CD4-positive, alpha-beta T cell (primary cell): ENCODE results near the gene EPHA1. TPM values are rescaled to one million over a fixed set of nuclear protein-coding genes. Genes with fewer than 3 reads are reported as not detected.

Experiments used
- ATAC-seq: fragments of 200-7000 bp; cut with Tn5 transposase; one replicate; pipeline ENCODE4 v1.10.0; 2022; ENCODE audit warnings: mild to moderate bottlenecking; ENCODE audit not compliant: poor library complexity
- CTCF ChIA-PET: fragments of 350-600 bp; sonication (Branson Sonifier 250); formaldehyde crosslinking; loops from one replicate; lab custom pipeline; 2021; ENCODE audit warnings: antibody characterized with exemption, inconsistent platforms; lab: Charles Lee
- POLR2A ChIA-PET: fragments of 350-600 bp; sonication (Branson Sonifier 250); formaldehyde crosslinking; loops from one replicate; lab custom pipeline; 2021; ENCODE audit warnings: antibody characterized with exemption, inconsistent platforms; lab: Charles Lee
- DNase-seq, 14 experiments: peaks; one replicate each; pipeline ENCODE4 v3.0.0-alpha.2; 2013 to 2020; ENCODE audit warnings: mixed read lengths in 2 of 14
- H3K27ac ChIP-seq, 2 donors: one replicate each; pipeline versions ENCODE4 v1.5.1 to v1.7.0; 2013; ENCODE audit warnings: low read length in 2 of 2, low read depth in 1 of 2, mild to moderate bottlenecking in 1 of 2
- H3K27me3 ChIP-seq, 2 experiments: 1 replicate in 1 of 2; 2 replicates in 1 of 2; pipeline versions ENCODE4 v1.6.1 to v1.7.0; 2013; ENCODE audit warnings: low read length in 2 of 2, control low read depth in 1 of 2, mild to moderate bottlenecking in 1 of 2, moderate library complexity in 1 of 2; ENCODE audit not compliant: insufficient read depth in 2 of 2, control insufficient read depth in 1 of 2
- H3K36me3 ChIP-seq: one replicate; pipeline ENCODE4 v1.6.1; 2013; ENCODE audit warnings: low read length, control low read depth; ENCODE audit not compliant: insufficient read depth
- H3K4me1 ChIP-seq: one replicate; pipeline ENCODE4 v1.6.1; 2013; ENCODE audit warnings: low read length, control low read depth; ENCODE audit not compliant: insufficient read depth
- H3K4me3 ChIP-seq: one replicate; pipeline ENCODE4 v1.5.1; 2013; ENCODE audit warnings: mild to moderate bottlenecking, low read length, moderate library complexity
- H3K9me3 ChIP-seq, 2 experiments: 1 replicate in 1 of 2; 2 replicates in 1 of 2; pipeline versions ENCODE4 v1.6.1 to v1.7.0; 2013; ENCODE audit warnings: low read length in 2 of 2, mild to moderate bottlenecking in 2 of 2, control low read depth in 1 of 2, moderate library complexity in 1 of 2; ENCODE audit not compliant: control insufficient read depth in 1 of 2, insufficient read depth in 1 of 2
- H3K27ac Mint-ChIP-seq: one replicate; pipeline ENCODE4 v1.8.0; 2020; ENCODE audit warnings: mixed read lengths
- H3K27me3 Mint-ChIP-seq: one replicate; pipeline ENCODE4 v1.8.0; 2021; ENCODE audit warnings: mixed read lengths
- H3K36me3 Mint-ChIP-seq: one replicate; pipeline ENCODE4 v1.8.0; 2021; ENCODE audit warnings: low read depth, mixed read lengths
- H3K4me1 Mint-ChIP-seq: one replicate; pipeline ENCODE4 v1.8.0; 2021; ENCODE audit warnings: low read depth, mixed read lengths
- H3K4me3 Mint-ChIP-seq: one replicate; pipeline ENCODE4 v1.8.0; 2020; ENCODE audit warnings: mild to moderate bottlenecking, mixed read lengths
- H3K9me3 Mint-ChIP-seq: one replicate; pipeline ENCODE4 v1.8.0; 2020; ENCODE audit warnings: mixed read lengths
- intact Hi-C, 2 experiments: fragments of 100-400 bp; cut with DNase I in 1 of 2; cut with micrococcal nuclease in 1 of 2; formaldehyde crosslinking; loops; one replicate each; pipeline versions ENCODE4 v1.15.1 to v1.9.0; 2023 to 2025; cut with DNase I, micrococcal nuclease
- total RNA-seq, 174 experiments: library from RNA in 2 of 174; stranded (reverse) in 2 of 174; gene quantifications; one replicate each; pipeline ENCODE4 v1.2.3 and lab custom pipeline; 2021 to 2026
- TF ChIP-seq, protein P1 (sequence below): fragments of 200-600 bp; IDR thresholded peaks from one replicate; pipeline ENCODE4 v1.8.0; 2022; ENCODE audit warnings: antibody characterized with exemption, mild to moderate bottlenecking

EPHA1 gene
- total RNA-seq, 2 experiments from 2014 or later, result 16.0 to 19.0 TPM

DNA sequence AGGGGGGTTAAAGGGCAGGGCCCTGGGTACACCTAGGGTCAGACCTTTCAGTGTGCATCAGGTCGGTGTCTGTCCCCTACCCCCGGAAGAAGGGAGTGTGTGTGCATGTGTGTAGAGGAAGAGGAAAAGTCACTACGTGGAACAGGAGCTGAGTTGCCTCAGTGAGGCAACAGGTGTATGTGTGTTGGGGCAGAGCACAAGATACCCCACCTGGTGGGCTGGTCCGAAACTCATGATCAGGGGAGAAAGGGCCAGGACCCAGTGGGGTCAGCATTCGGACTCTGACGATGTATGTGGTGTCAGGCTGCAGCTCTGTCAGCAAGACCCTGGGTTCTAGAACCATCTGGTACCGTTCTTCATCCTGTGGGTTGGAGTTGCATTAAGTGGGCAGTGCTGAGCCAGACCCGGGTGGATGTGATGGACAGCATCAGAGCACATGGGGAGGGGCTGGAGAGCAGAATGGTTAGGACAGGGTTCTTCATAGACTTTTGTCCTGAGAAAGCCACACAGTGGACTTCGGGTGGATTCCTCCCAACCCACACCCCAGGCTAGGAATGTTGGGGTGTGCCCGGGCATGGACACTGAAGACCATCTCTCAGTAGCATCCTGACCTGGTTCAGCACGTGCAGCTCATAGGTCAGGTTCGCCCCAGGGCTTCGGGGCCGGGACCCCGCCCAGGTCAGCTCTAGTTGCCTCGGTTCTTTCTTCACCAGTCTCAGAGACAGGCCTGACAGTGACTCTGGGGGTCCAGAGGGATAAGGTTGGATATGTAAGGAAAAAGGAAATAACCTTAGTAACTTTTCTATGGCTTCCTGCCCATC, 10.7 kb downstream of the EPHA1 start:
- no peak overlapping the region for H3K27ac ChIP-seq
- Mint-ChIP-seq H3K9me3 (no peaks in the 10 kb centered on the region), H3K27ac (no peak overlapping the region), H3K4me1 (peaks cover 22% of the 10 kb centered on the region), H3K4me3 (no peak overlapping the region), H3K36me3 (peaks cover 84% of the 10 kb centered on the region), H3K27me3 (no peaks in the 10 kb centered on the region)
- intact Hi-C loops, result no loop called here
- TF ChIP-seq, protein P1, sequence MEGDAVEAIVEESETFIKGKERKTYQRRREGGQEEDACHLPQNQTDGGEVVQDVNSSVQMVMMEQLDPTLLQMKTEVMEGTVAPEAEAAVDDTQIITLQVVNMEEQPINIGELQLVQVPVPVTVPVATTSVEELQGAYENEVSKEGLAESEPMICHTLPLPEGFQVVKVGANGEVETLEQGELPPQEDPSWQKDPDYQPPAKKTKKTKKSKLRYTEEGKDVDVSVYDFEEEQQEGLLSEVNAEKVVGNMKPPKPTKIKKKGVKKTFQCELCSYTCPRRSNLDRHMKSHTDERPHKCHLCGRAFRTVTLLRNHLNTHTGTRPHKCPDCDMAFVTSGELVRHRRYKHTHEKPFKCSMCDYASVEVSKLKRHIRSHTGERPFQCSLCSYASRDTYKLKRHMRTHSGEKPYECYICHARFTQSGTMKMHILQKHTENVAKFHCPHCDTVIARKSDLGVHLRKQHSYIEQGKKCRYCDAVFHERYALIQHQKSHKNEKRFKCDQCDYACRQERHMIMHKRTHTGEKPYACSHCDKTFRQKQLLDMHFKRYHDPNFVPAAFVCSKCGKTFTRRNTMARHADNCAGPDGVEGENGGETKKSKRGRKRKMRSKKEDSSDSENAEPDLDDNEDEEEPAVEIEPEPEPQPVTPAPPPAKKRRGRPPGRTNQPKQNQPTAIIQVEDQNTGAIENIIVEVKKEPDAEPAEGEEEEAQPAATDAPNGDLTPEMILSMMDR, result no peak
- ChIA-PET CTCF (no interaction called here), POLR2A (interaction anchor here (1.7 kb wide), 1 partner anchor 13 kb away, joined by 8 read pairs; no protein-coding TSS in a partner anchor)
- no peak for DNase-seq
- H3K9me3 ChIP-seq, result no peaks in the 10 kb centered on the region
- peaks cover 12% of the 10 kb centered on the region for H3K4me1 ChIP-seq
- H3K4me3 ChIP-seq, result no peak overlapping the region
- peaks cover 73% of the 10 kb centered on the region for H3K36me3 ChIP-seq
- no peaks in the 10 kb centered on the region for H3K27me3 ChIP-seq
- no peak for ATAC-seq

DNA sequence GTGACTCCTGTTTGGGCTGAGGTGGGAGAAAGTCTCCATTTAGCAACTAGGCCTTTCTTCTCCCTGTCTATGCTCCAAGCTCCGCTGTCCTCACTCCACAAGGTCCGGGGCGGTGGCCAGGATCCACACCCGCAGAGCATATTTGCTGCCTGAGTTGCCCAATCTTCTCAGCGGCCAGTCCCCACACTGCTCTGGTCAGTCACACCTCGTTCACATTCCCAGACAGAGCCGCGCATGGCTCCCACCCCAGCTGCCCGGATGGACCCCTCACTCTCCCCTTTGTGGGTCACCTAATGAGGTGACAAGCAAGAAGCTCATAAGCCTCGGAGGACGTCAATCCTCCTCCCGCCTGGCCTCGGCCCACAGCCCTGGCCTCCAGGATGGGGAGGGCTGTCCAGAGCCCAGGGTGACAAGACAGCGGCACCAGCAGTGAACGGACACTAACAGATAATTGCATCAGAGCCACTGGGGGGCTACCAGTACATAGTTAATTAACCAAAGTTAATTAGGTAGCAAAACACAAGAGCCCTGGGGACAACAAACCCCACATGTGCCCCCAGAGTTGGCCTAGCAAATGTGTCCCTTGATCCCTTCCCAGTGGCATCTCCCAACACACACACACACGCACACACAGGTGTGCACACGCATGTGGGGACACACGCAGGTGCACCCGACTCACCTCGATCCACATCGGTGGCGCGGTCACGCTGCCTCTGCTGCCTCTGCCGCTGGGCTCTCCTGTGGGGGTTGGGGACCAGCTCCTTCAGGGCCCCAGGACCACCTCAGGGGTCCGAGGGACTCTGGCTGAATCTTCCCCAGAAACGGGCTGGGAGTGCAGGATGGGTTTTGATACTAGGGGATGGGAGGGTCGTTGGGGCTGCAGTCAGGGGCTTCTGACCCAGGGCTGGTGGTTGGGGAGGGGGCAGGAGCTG, 11.8 kb downstream of the EPHA1 start:
- intact Hi-C loops, result no loop called here
- Histone ChIP-seq H3K9me3 (no peaks in the 10 kb centered on the region), H3K27ac (no peak overlapping the region), H3K27me3 (no peaks in the 10 kb centered on the region), H3K4me3 (no peak overlapping the region), H3K36me3 (peaks cover 77% of the 10 kb centered on the region), H3K4me1 (peaks cover 10% of the 10 kb centered on the region)
- Mint-ChIP-seq H3K4me3 (no peak overlapping the region), H3K4me1 (peaks cover 13% of the 10 kb centered on the region), H3K27me3 (no peaks in the 10 kb centered on the region), H3K9me3 (no peaks in the 10 kb centered on the region), H3K27ac (no peak overlapping the region), H3K36me3 (peaks cover 94% of the 10 kb centered on the region)
- POLR2A ChIA-PET, result no interaction called here
- ATAC-seq (no peak), DNase-seq (no peak)
- CTCF ChIA-PET, result interaction anchor here (1.7 kb wide), 1 partner anchor 17 kb away, joined by 9 read pairs; no protein-coding TSS in a partner anchor
- TF ChIP-seq, protein P1, result no peak

DNA sequence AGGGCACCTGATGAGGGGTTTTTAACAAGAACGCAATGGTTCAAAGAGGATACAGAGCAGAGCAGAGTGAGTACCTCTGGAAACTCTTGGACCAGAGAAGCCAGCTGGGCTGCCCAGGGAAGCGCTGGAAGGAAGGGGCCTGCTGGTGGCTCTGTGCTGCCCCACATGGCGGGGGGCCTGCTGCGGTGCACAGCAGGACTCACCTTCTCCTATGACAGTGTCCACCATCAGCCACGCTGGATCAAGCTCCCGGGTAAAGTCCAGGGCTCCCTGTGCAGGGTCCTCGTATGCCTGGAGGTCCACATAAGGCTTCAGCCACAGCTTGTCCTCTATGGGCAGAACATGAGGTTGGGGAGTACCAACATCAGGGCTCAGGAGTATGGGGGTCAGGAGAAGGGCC, 12.5 kb downstream of the EPHA1 start:
- H3K9me3 ChIP-seq, result no peaks in the 10 kb centered on the region
- Mint-ChIP-seq H3K4me3 (no peak overlapping the region), H3K4me1 (peaks cover 9% of the 10 kb centered on the region), H3K27me3 (no peaks in the 10 kb centered on the region), H3K36me3 (peaks cover 95% of the 10 kb centered on the region), H3K9me3 (no peaks in the 10 kb centered on the region), H3K27ac (no peak overlapping the region)
- H3K4me1 ChIP-seq, result peaks cover 9% of the 10 kb centered on the region
- no peak overlapping the region for H3K4me3 ChIP-seq
- no peak for DNase-seq
- no peak for ATAC-seq
- peaks cover 79% of the 10 kb centered on the region for H3K36me3 ChIP-seq
- TF ChIP-seq, protein P1, result no peak
- H3K27ac ChIP-seq, result no peak overlapping the region
- intact Hi-C loops, result no loop called here
- ChIA-PET POLR2A (interaction anchor here (1.7 kb wide), 1 partner anchor 12 kb away, joined by 7 read pairs; the partner anchor contains the start of gene EPHA1), CTCF (interaction anchor here (1.7 kb wide), 1 partner anchor 16 kb away, joined by 9 read pairs; no protein-coding TSS in a partner anchor)
- H3K27me3 ChIP-seq, result no peaks in the 10 kb centered on the region
